ENCODE results near the gene COX7A2L.
"Not testable (repeated sequence)": the region's sequence is repeated elsewhere in the genome, so short reads cannot be mapped to it uniquely, and the experiment has no call there.

The COX7A2L gene

GRCh38 chr2:42337356-42337820 is 23.6 kb downstream of the COX7A2L start:
- Mint-ChIP-seq H3K4me1 (peaks cover 15% of the 10 kb centered on the region), H3K27ac (no peak overlapping the region), H3K4me3 (no peak overlapping the region), H3K27me3 (no peaks in the 10 kb centered on the region), H3K36me3 (peaks cover 76% of the 10 kb centered on the region), H3K9me3 (peaks cover 2% of the 10 kb centered on the region)
- no peak for ATAC-seq

- H3K27me3 Mint-ChIP-seq: no peaks in the 10 kb centered on the region
- no peak overlapping the region for H3K27ac Mint-ChIP-seq
- ATAC-seq: no peak
- H3K36me3 Mint-ChIP-seq: peaks cover 83% of the 10 kb centered on the region
- no peak overlapping the region for H3K4me3 Mint-ChIP-seq
- peaks cover 2% of the 10 kb centered on the region for H3K9me3 Mint-ChIP-seq
- H3K4me1 Mint-ChIP-seq: peaks cover 9% of the 10 kb centered on the region
Observed at GRCh38 chr2:42336361-42336965, 24.6 kb downstream of the COX7A2L start.

- H3K36me3 Mint-ChIP-seq: peaks cover 78% of the 10 kb centered on the region
- H3K4me3 Mint-ChIP-seq: no peak overlapping the region
- H3K27ac Mint-ChIP-seq: no peak overlapping the region
- no peaks in the 10 kb centered on the region for H3K27me3 Mint-ChIP-seq
- H3K9me3 Mint-ChIP-seq: peaks cover 2% of the 10 kb centered on the region
- peaks cover 9% of the 10 kb centered on the region for H3K4me1 Mint-ChIP-seq
- ATAC-seq: no peak
Observed at GRCh38 chr2:42335514-42336104, 25.4 kb downstream of the COX7A2L start.

GRCh38 chr2:42334865-42335264 is 26.2 kb downstream of the COX7A2L start:
- not testable (repeated sequence) for H3K4me3 Mint-ChIP-seq, H3K27ac Mint-ChIP-seq, H3K9me3 Mint-ChIP-seq, ATAC-seq, H3K27me3 Mint-ChIP-seq, H3K4me1 Mint-ChIP-seq
- peaks cover 76% of the 10 kb centered on the region for H3K36me3 Mint-ChIP-seq

GRCh38 chr2:42334220-42334619 is 26.8 kb downstream of the COX7A2L start:
- H3K36me3 Mint-ChIP-seq: peaks cover 76% of the 10 kb centered on the region
- no peak overlapping the region for H3K27ac Mint-ChIP-seq
- ATAC-seq: no peak
- H3K27me3 Mint-ChIP-seq: no peaks in the 10 kb centered on the region
- no peaks in the 10 kb centered on the region for H3K9me3 Mint-ChIP-seq
- no peak overlapping the region for H3K4me3 Mint-ChIP-seq
- H3K4me1 Mint-ChIP-seq: no peaks in the 10 kb centered on the region

GRCh38 chr2:42333579-42333978 is 27.4 kb downstream of the COX7A2L start:
- no peak overlapping the region for H3K4me3 Mint-ChIP-seq
- peaks cover 75% of the 10 kb centered on the region for H3K36me3 Mint-ChIP-seq
- no peaks in the 10 kb centered on the region for H3K27me3 Mint-ChIP-seq
- no peak for ATAC-seq
- no peaks in the 10 kb centered on the region for H3K9me3 Mint-ChIP-seq
- H3K4me1 Mint-ChIP-seq: no peaks in the 10 kb centered on the region
- peak overlapping the region; percentile 17 for H3K27ac Mint-ChIP-seq

GRCh38 chr2:42332575-42332974 is 28.4 kb downstream of the COX7A2L start:
- Mint-ChIP-seq H3K4me3 (no peak overlapping the region), H3K36me3 (peaks cover 69% of the 10 kb centered on the region), H3K27me3 (no peaks in the 10 kb centered on the region), H3K9me3 (no peaks in the 10 kb centered on the region), H3K27ac (peak overlapping the region; percentile 17), H3K4me1 (peaks cover under 1% of the 10 kb centered on the region)
- no peak for ATAC-seq

GRCh38 chr2:42331569-42332284 is 29.3 kb downstream of the COX7A2L start:
- H3K27me3 Mint-ChIP-seq: no peaks in the 10 kb centered on the region
- no peak overlapping the region for H3K27ac Mint-ChIP-seq
- peaks cover 65% of the 10 kb centered on the region for H3K36me3 Mint-ChIP-seq
- H3K4me1 Mint-ChIP-seq: peaks cover 6% of the 10 kb centered on the region
- H3K9me3 Mint-ChIP-seq: no peaks in the 10 kb centered on the region
- ATAC-seq: no peak
- H3K4me3 Mint-ChIP-seq: no peak overlapping the region

GRCh38 chr2:42329736-42330135 is 31.3 kb downstream of the COX7A2L start:
- H3K4me1 Mint-ChIP-seq: peaks cover 6% of the 10 kb centered on the region
- H3K27ac Mint-ChIP-seq: no peak overlapping the region

GRCh38 chr2:42328923-42329322 is 32.1 kb downstream of the COX7A2L start:
- peaks cover 6% of the 10 kb centered on the region for H3K4me1 Mint-ChIP-seq

More at GRCh38 chr2:42329736-42330135, 31.3 kb downstream of the COX7A2L start:
- Mint-ChIP-seq H3K4me3 (no peak overlapping the region), H3K27me3 (no peaks in the 10 kb centered on the region), H3K9me3 (no peaks in the 10 kb centered on the region), H3K36me3 (peaks cover 57% of the 10 kb centered on the region)
- no peak for ATAC-seq

GRCh38 chr2:42328148-42328833 is 32.7 kb downstream of the COX7A2L start:
- no peak overlapping the region for H3K27ac Mint-ChIP-seq
- H3K9me3 Mint-ChIP-seq: no peaks in the 10 kb centered on the region
- no peak overlapping the region for H3K4me3 Mint-ChIP-seq
- H3K4me1 Mint-ChIP-seq: peaks cover 6% of the 10 kb centered on the region
- H3K36me3 Mint-ChIP-seq: peaks cover 56% of the 10 kb centered on the region
- no peaks in the 10 kb centered on the region for H3K27me3 Mint-ChIP-seq
- ATAC-seq: no peak

More at GRCh38 chr2:42328923-42329322, 32.1 kb downstream of the COX7A2L start:
- peaks cover 58% of the 10 kb centered on the region for H3K36me3 Mint-ChIP-seq
- no peaks in the 10 kb centered on the region for H3K27me3 Mint-ChIP-seq
- H3K4me3 Mint-ChIP-seq: no peak overlapping the region
- no peaks in the 10 kb centered on the region for H3K9me3 Mint-ChIP-seq
- no peak overlapping the region for H3K27ac Mint-ChIP-seq
- no peak for ATAC-seq

- peak overlapping the region; percentile 44 for H3K27ac Mint-ChIP-seq
- H3K27me3 Mint-ChIP-seq: no peaks in the 10 kb centered on the region
- H3K36me3 Mint-ChIP-seq: peaks cover 45% of the 10 kb centered on the region
- no peaks in the 10 kb centered on the region for H3K9me3 Mint-ChIP-seq
- H3K4me1 Mint-ChIP-seq: peaks cover 6% of the 10 kb centered on the region
- no peak for ATAC-seq
- H3K4me3 Mint-ChIP-seq: no peak overlapping the region
Observed at GRCh38 chr2:42327125-42327524, 33.9 kb downstream of the COX7A2L start.

GRCh38 chr2:42325609-42326008 is 35.4 kb downstream of the COX7A2L start:
- Mint-ChIP-seq H3K36me3 (peaks cover 39% of the 10 kb centered on the region), H3K4me3 (no peak overlapping the region), H3K27ac (no peak overlapping the region), H3K27me3 (no peaks in the 10 kb centered on the region), H3K4me1 (peaks cover 6% of the 10 kb centered on the region), H3K9me3 (no peaks in the 10 kb centered on the region)
- no peak for ATAC-seq

GRCh38 chr2:42324949-42325348 is 36.1 kb downstream of the COX7A2L start:
- ATAC-seq: no peak
- no peak overlapping the region for H3K27ac Mint-ChIP-seq
- H3K9me3 Mint-ChIP-seq: no peaks in the 10 kb centered on the region
- H3K36me3 Mint-ChIP-seq: peaks cover 37% of the 10 kb centered on the region
- peaks cover 6% of the 10 kb centered on the region for H3K4me1 Mint-ChIP-seq
- no peaks in the 10 kb centered on the region for H3K27me3 Mint-ChIP-seq
- no peak overlapping the region for H3K4me3 Mint-ChIP-seq

GRCh38 chr2:42324244-42324643 is 36.8 kb downstream of the COX7A2L start:
- Mint-ChIP-seq H3K36me3 (peaks cover 31% of the 10 kb centered on the region), H3K4me1 (peaks cover 6% of the 10 kb centered on the region), H3K4me3 (no peak overlapping the region), H3K9me3 (no peaks in the 10 kb centered on the region), H3K27ac (no peak overlapping the region), H3K27me3 (no peaks in the 10 kb centered on the region)
- ATAC-seq: no peak
